Epithelial cell of proximal tubule (primary cell): ENCODE data around the gene MEIS2. TPM values are rescaled to one million over a fixed set of nuclear protein-coding genes. Genes with fewer than 3 reads are reported as not detected.

Experiments used
- DNase-seq: peaks from one replicate; pipeline ENCODE4 v3.0.0-alpha.2; 2011; ENCODE audit warnings: low read depth
- H3K4me3 ChIP-seq: 2 replicates; pipeline ENCODE4 v1.5.1; 2011; ENCODE audit warnings: low read depth, mild to moderate bottlenecking, low read length
- CTCF ChIP-seq: conservative IDR thresholded peaks from 2 replicates; pipeline ENCODE4 v1.5.1; 2012; ENCODE audit warnings: low read depth, mild to moderate bottlenecking, low read length
- total RNA-seq: library from RNA; depleted of rRNA; stranded (reverse); fragments of >200 nt; gene quantifications from 2 replicates; pipeline ENCODE4 v1.2.3, GENCODE V29; 2015

The MEIS2 gene
- total RNA-seq, 1 donor from 2014 or later: 14.0 TPM

- DNase-seq: no peak
- peak; percentile 92 for TF ChIP-seq CTCF
- no peak overlapping the region for H3K4me3 ChIP-seq
Observed at GRCh38 chr15:36883713-36884517, 216.4 kb downstream of the MEIS2 start.

DNA sequence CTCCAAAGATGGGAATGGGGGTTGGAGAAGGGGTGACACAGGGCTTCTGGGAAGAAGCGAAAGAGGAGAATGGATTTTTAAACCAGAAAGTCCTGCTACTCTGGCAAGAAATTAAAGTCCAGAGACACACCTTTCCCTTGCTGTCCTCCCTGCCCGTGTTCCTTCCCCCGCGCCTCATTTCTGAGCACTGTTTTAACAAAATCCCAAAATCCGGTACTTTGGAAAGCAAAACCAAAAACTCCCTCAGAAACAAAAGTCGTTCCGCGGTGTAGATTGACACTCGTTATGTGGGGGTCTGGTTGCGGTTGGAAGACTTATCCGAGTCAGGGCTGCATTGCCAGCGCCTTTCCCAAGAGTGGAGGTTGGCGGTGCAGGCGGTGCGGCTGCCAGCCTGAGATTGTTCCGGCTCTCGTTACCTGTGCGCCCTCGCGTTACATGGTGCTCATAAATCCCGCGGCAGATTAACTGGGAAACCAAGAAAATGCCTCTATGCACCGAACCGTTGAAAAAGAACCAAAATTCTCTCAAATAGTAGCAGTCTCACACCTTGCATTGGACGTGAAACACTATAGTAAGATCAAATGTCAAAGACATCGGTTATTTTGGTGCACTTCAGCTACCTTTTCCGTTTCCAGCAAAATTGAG lies 217.7 kb downstream of the MEIS2 start:
- no peak overlapping the region for H3K4me3 ChIP-seq
- no peak for DNase-seq
- no peak for TF ChIP-seq CTCF

DNA sequence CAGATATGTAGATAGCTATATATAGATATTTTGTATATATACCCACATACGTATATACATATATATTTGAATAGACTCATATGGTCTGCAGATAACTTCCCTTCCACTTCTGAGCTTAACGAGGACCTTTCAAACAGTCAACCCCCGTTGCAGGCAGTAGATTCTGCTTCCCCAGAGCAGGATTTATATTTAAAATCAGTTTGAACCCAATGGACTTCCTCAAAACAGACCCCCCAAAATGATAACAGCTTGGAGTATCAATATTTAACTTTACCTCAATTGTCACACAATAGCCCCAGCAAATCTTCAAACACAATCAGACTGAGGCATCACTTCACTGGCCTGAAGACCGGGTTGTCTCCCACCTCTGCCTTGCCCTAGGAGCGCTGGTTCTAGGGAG lies 218.3 kb downstream of the MEIS2 start:
- no peak for DNase-seq
- TF ChIP-seq CTCF: no peak
- no peak overlapping the region for H3K4me3 ChIP-seq

- H3K4me3 ChIP-seq: no peak overlapping the region
- no peak for TF ChIP-seq CTCF
- DNase-seq: no peak
Observed at GRCh38 chr15:36881516-36881915, 218.8 kb downstream of the MEIS2 start.

DNA sequence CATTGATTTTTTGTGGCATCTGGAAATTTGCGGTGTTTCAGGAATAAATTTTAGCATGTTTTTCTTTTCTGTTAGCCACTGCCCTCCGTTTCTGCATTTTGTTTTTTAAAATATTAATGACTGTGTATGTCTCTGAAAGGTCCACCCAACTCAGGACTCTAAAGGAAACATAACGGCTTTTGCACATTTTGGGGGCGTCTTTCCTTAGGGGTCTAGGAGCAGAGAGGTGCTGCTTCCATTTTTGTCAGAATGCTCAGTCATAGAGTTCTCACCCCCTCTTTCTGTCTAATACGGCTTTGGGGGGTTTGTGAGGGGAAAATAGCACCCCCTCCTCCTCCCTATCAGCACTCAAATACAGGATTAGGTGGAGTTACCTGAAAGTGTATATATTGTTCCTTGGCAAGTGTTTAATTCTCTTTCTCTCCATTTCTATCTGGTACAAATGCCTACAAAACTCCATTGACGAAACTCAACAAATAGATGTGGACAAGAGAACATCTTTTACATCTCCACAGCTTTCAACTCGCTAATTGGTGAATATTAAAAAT lies 219.4 kb downstream of the MEIS2 start:
- DNase-seq: no peak
- H3K4me3 ChIP-seq: no peak overlapping the region
- TF ChIP-seq CTCF: no peak

GRCh38 chr15:36880224-36880912 lies 220.0 kb downstream of the MEIS2 start:
- no peak overlapping the region for H3K4me3 ChIP-seq
- TF ChIP-seq CTCF: no peak
- DNase-seq: no peak
